GM21423 (cell line): Measurements from ENCODE around the gene TBX4.

Experiments
- ATAC-seq: cut with Tn5 transposase; IDR thresholded peaks from one replicate; pipeline ENCODE4 v1.9.1; 2021; ENCODE audit warnings: mild to moderate bottlenecking, moderate library complexity; ENCODE audit not compliant: unreplicated experiment

The TBX4 gene

GRCh38 chr17:61452301-61453290 lies at the start of gene TBX4:
Gene TBX4, plus strand, starts transcription at chr17:61452422. Its CDS starts 4,069 bp downstream, at chr17:61456491.
- ATAC-seq, result no peak

- ATAC-seq, result no peak
These were observed 49.0 kb upstream of the TBX4 start for GRCh38 chr17:61402978-61403800.

- ATAC-seq, result no peak
These were observed 48.2 kb upstream of the TBX4 start for GRCh38 chr17:61403801-61404662.

- no peak for ATAC-seq
These were observed 47.6 kb upstream of the TBX4 start for GRCh38 chr17:61404663-61404912.

GRCh38 chr17:61404913-61405685 lies 47.1 kb upstream of the TBX4 start:
- no peak for ATAC-seq

GRCh38 chr17:61405686-61406536 lies 46.3 kb upstream of the TBX4 start:
- ATAC-seq, result no peak

- ATAC-seq, result no peak
These were observed 45.7 kb upstream of the TBX4 start for GRCh38 chr17:61406537-61406845.

GRCh38 chr17:61406971-61407911 lies 45.0 kb upstream of the TBX4 start:
- no peak for ATAC-seq

- ATAC-seq, result no peak
These were observed 43.8 kb upstream of the TBX4 start for GRCh38 chr17:61408151-61409041.

GRCh38 chr17:61409301-61410112 lies 42.7 kb upstream of the TBX4 start:
- ATAC-seq, result no peak

- ATAC-seq, result peak; percentile 33
These were observed 41.8 kb upstream of the TBX4 start for GRCh38 chr17:61410141-61411010.

GRCh38 chr17:61411011-61411260 lies 41.3 kb upstream of the TBX4 start:
- ATAC-seq, result no peak

GRCh38 chr17:61411261-61412142 lies 40.7 kb upstream of the TBX4 start:
- no peak for ATAC-seq

- ATAC-seq, result peak; percentile 61
These were observed 39.9 kb upstream of the TBX4 start for GRCh38 chr17:61412143-61412859.
